ENCODE results near the gene PROZ. TPM values are rescaled to one million over a fixed set of nuclear protein-coding genes. Genes with fewer than 3 reads are reported as not detected.

Gene PROZ
- total RNA-seq, 3 donors from 2014 or later (not counting 1 experiment from before 2014, with no cell fraction given): 0.82 TPM; not detected in 2

- DNase-seq (no peak), ATAC-seq (no peak)
- H3K9me3 ChIP-seq (ENCODE audit: control insufficient read depth, insufficient read depth, low read length): no peaks in the 10 kb centered on the region
- TF ChIP-seq, protein P1, sequence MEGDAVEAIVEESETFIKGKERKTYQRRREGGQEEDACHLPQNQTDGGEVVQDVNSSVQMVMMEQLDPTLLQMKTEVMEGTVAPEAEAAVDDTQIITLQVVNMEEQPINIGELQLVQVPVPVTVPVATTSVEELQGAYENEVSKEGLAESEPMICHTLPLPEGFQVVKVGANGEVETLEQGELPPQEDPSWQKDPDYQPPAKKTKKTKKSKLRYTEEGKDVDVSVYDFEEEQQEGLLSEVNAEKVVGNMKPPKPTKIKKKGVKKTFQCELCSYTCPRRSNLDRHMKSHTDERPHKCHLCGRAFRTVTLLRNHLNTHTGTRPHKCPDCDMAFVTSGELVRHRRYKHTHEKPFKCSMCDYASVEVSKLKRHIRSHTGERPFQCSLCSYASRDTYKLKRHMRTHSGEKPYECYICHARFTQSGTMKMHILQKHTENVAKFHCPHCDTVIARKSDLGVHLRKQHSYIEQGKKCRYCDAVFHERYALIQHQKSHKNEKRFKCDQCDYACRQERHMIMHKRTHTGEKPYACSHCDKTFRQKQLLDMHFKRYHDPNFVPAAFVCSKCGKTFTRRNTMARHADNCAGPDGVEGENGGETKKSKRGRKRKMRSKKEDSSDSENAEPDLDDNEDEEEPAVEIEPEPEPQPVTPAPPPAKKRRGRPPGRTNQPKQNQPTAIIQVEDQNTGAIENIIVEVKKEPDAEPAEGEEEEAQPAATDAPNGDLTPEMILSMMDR (IDR thresholded peaks at IDR 0.05): no peak
- no peak overlapping the region for H3K4me3 Mint-ChIP-seq
- H3K4me3 ChIP-seq (ENCODE audit: low read length): no peak overlapping the region
- no peak overlapping the region for H3K27ac Mint-ChIP-seq
- no peaks in the 10 kb centered on the region for H3K27me3 Mint-ChIP-seq (ENCODE audit: low read depth in 2 of 2)
- peaks cover 22% of the 10 kb centered on the region for H3K4me1 ChIP-seq (ENCODE audit: control insufficient read depth, insufficient read depth, low read length)
- no peaks in the 10 kb centered on the region for H3K9me3 Mint-ChIP-seq
- H3K27ac ChIP-seq (ENCODE audit: low read length): no peak overlapping the region
- peaks cover 20% of the 10 kb centered on the region for H3K36me3 ChIP-seq (ENCODE audit: control insufficient read depth, insufficient read depth, low read length)
- no peaks in the 10 kb centered on the region for H3K27me3 ChIP-seq (ENCODE audit: control insufficient read depth, insufficient read depth, low read length)
- intact Hi-C loops (cut with micrococcal nuclease): no loop called here
- 95% methylated on average over 12 of the region's 12 CpGs for WGBS (ENCODE audit: insufficient coverage)
- H3K36me3 Mint-ChIP-seq: no peaks in the 10 kb centered on the region
- H3K4me1 Mint-ChIP-seq: peaks cover 46 to 50% of the 10 kb centered on the region in 2 donors
Measured at GRCh38 chr13:113203507-113204377, 45.3 kb downstream of the PROZ start.

GRCh38 chr13:113204378-113204734 is 45.9 kb downstream of the PROZ start:
- H3K4me1 Mint-ChIP-seq: peaks cover 46 to 50% of the 10 kb centered on the region in 2 donors
- Histone ChIP-seq H3K27ac (ENCODE audit: low read length) (no peak overlapping the region), H3K9me3 (ENCODE audit: control insufficient read depth, insufficient read depth, low read length) (no peaks in the 10 kb centered on the region), H3K36me3 (ENCODE audit: control insufficient read depth, insufficient read depth, low read length) (peaks cover 14% of the 10 kb centered on the region), H3K4me3 (ENCODE audit: low read length) (no peak overlapping the region), H3K4me1 (ENCODE audit: control insufficient read depth, insufficient read depth, low read length) (peaks cover 22% of the 10 kb centered on the region), H3K27me3 (ENCODE audit: control insufficient read depth, insufficient read depth, low read length) (no peaks in the 10 kb centered on the region)
- WGBS (ENCODE audit: insufficient coverage): 93% methylated on average over 5 of the region's 5 CpGs
- ATAC-seq: no peak
- no peaks in the 10 kb centered on the region for H3K27me3 Mint-ChIP-seq (ENCODE audit: low read depth in 2 of 2)
- no peaks in the 10 kb centered on the region for H3K9me3 Mint-ChIP-seq
- TF ChIP-seq, protein P1 (IDR thresholded peaks at IDR 0.05): no peak
- no peak overlapping the region for H3K4me3 Mint-ChIP-seq
- H3K27ac Mint-ChIP-seq: no peak overlapping the region
- intact Hi-C loops (cut with micrococcal nuclease): no loop called here
- H3K36me3 Mint-ChIP-seq: no peaks in the 10 kb centered on the region
- no peak for DNase-seq

GRCh38 chr13:113205428-113205931 is 47.0 kb downstream of the PROZ start:
- TF ChIP-seq, protein P1 (IDR thresholded peaks at IDR 0.05): no peak
- H3K4me1 ChIP-seq (ENCODE audit: control insufficient read depth, insufficient read depth, low read length): peaks cover 22% of the 10 kb centered on the region

More at GRCh38 chr13:113205428-113205931, 47.0 kb downstream of the PROZ start:
- Histone ChIP-seq H3K27ac (ENCODE audit: low read length) (no peak overlapping the region), H3K4me3 (ENCODE audit: low read length) (no peak overlapping the region), H3K9me3 (ENCODE audit: control insufficient read depth, insufficient read depth, low read length) (no peaks in the 10 kb centered on the region), H3K27me3 (ENCODE audit: control insufficient read depth, insufficient read depth, low read length) (no peaks in the 10 kb centered on the region), H3K36me3 (ENCODE audit: control insufficient read depth, insufficient read depth, low read length) (peaks cover 5% of the 10 kb centered on the region)
- WGBS (ENCODE audit: insufficient coverage): 70% methylated on average over 5 of the region's 5 CpGs
- Mint-ChIP-seq H3K4me1 (peaks cover 50 to 54% of the 10 kb centered on the region in 2 donors), H3K4me3 (peak overlapping the region; percentile 25), H3K36me3 (no peaks in the 10 kb centered on the region), H3K27me3 (ENCODE audit: low read depth in 2 of 2) (no peaks in the 10 kb centered on the region), H3K9me3 (no peaks in the 10 kb centered on the region), H3K27ac (peak overlapping the region; percentile 8 to 88)
- DNase-seq (no peak), ATAC-seq (no peak)
- intact Hi-C loops (cut with micrococcal nuclease): loop anchor here (5.0 kb wide), 1 partner anchor 92 kb away; the partner anchor contains the start of gene LAMP1
